ENCODE data around the gene PIH1D1. TPM values are rescaled to one million over a fixed set of nuclear protein-coding genes. Genes with fewer than 3 reads are reported as not detected.

The PIH1D1 gene
- total and polyA plus RNA-seq, 2 of the 13 experiments (the other 11 are each of a cell fraction or from before 2014, with no cell fraction given) = 110 to 137 TPM

DNA sequence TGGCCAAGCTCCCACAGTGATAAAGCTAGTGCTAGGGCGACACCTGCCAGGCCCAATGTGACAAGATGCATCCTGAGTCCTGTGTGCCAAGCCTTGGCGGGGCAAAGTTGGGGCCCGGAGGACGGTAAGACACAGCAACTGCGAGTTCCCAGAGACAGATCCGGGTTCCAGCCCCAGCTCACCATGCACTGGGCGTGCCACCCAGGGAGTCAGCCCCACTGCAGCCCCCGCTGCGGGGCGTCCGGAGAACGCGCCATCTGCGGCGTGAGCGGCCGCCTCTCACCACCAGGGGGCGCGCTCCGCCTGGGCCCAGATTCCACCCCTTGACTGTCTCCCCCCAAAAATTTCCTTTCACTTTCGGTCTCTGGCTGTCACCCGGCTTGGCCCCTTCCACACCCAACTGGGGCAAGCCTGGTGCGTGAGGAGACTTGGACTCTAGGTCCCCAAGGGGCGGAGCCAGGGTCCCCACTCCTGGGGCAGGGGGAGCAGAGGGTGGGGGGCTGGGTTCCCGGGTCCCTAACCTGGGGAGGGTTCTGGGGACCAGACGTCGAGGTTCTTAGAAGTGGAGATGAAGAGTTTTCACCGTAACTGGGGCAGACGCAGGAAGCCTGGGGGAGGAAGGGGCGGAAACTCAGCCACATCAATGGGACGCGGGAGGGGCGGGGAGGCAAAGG, 22.4 kb upstream of the PIH1D1 start, which contains the start of gene FLT3LG (continued):
- TF ChIP-seq ZBTB40 (IDR thresholded peaks at IDR 0.05) = no peak
- no peak for TF ChIP-seq ZBTB40 (CRISPR knock-in tag; IDR thresholded peaks at IDR 0.05)
- TF ChIP-seq ZSCAN9 (CRISPR knock-in tag; IDR thresholded peaks at IDR 0.05; ENCODE audit: borderline replicate concordance) = no peak
- TF ChIP-seq ZNF615 (CRISPR knock-in tag; IDR thresholded peaks at IDR 0.05; ENCODE audit: borderline replicate concordance) = no peak
- TF ChIP-seq ZNF788 (CRISPR knock-in tag; IDR thresholded peaks at IDR 0.05; ENCODE audit: borderline replicate concordance) = peak; percentile 61; the same call in 1 of the 2 replicates
- no peak for TF ChIP-seq AFF4 (CRISPR knock-in tag; IDR thresholded peaks at IDR 0.05)
- TF ChIP-seq PCBP1 (IDR thresholded peaks at IDR 0.05; ENCODE audit: borderline replicate concordance, low read depth, low read length) = no peak
- no peak for TF ChIP-seq ZNF326 (CRISPR knock-in tag; IDR thresholded peaks at IDR 0.05; ENCODE audit: borderline replicate concordance)
- TF ChIP-seq SOX5 (CRISPR knock-in tag; IDR thresholded peaks at IDR 0.05; ENCODE audit: borderline replicate concordance) = no peak
- TF ChIP-seq THAP11 (CRISPR knock-in tag; IDR thresholded peaks at IDR 0.05) = peak; percentile 77
- peak; percentile 28; the same call in 1 of the 2 replicates for TF ChIP-seq SP5 (CRISPR knock-in tag; IDR thresholded peaks at IDR 0.05; ENCODE audit: borderline replicate concordance, low read depth)
- no peak for TF ChIP-seq JDP2 (CRISPR knock-in tag; IDR thresholded peaks at IDR 0.05; ENCODE audit: borderline replicate concordance)
- no peak for TF ChIP-seq FOXJ3 (CRISPR knock-in tag; IDR thresholded peaks at IDR 0.05; ENCODE audit: borderline replicate concordance)
- TF ChIP-seq ZNF546 (CRISPR knock-in tag; conservative IDR thresholded peaks at IDR 0.05) = no peak
- no peak for TF ChIP-seq RORA (CRISPR knock-in tag; IDR thresholded peaks at IDR 0.05)
- no peak for TF ChIP-seq ZNF660 (CRISPR knock-in tag; IDR thresholded peaks at IDR 0.05; ENCODE audit: borderline replicate concordance, low read depth)
- no peak for TF ChIP-seq ATF1 (CRISPR knock-in tag; IDR thresholded peaks at IDR 0.05)
- no peak for TF ChIP-seq RBM22 (optimal IDR thresholded peaks at IDR 0.05; ENCODE audit: low read length)
